Tibial artery (tissue), 4 donors: ENCODE measurements around the gene PSMC5.
A peak's percentile ranks its signal among the peaks of the same experiment; 100 is the strongest.

Experiments
- DNase-seq, 2 donors: peaks; one replicate each; pipeline ENCODE4 v3.0.0-alpha.2; 2019
- H3K27ac ChIP-seq, 2 donors: fragments of 200-600 bp; sonication (generic) in 1 of 2; 1 replicate in 1 of 2; 2 replicates in 1 of 2; pipeline ENCODE4 v1.5.1; 2018 to 2019; ENCODE audit warnings: mild to moderate bottlenecking in 1 of 2
- H3K27me3 ChIP-seq, 2 donors: fragments of 200-600 bp; sonication (generic) in 1 of 2; one replicate each; pipeline versions ENCODE4 v1.5.1 to v1.6.0; 2016 to 2019
- H3K36me3 ChIP-seq, 3 donors: fragments of 200-600 bp; sonication (generic) in 2 of 3; one replicate each; pipeline ENCODE4 v1.5.1; 2016 to 2019; ENCODE audit warnings: mild to moderate bottlenecking in 2 of 3
- H3K4me1 ChIP-seq, 4 donors: fragments of 200-600 bp; sonication (generic) in 2 of 4; 1 replicate in 3 of 4; 2 replicates in 1 of 4; pipeline ENCODE4 v1.5.1; 2016 to 2019
- H3K4me3 ChIP-seq, 2 donors: fragments of 200-600 bp; sonication (generic) in 1 of 2; 1 replicate in 1 of 2; 2 replicates in 1 of 2; pipeline ENCODE4 v1.5.1; 2018 to 2019; ENCODE audit warnings: mild to moderate bottlenecking in 2 of 2
- H3K9me3 ChIP-seq, 3 donors: fragments of 200-600 bp; sonication (generic) in 1 of 3; one replicate each; pipeline ENCODE4 v1.5.1; 2016 to 2019
- intact Hi-C: fragments of 100-400 bp; cut with DNase I; formaldehyde crosslinking; loops from one replicate; pipeline ENCODE4 v1.15.0; 2023; ENCODE audit warnings: low total_unique reads
- TF ChIP-seq, protein P1 (sequence below), 2 experiments: fragments of 200-600 bp in 1 of 2; fragments of 450-650 bp in 1 of 2; IDR thresholded peaks; one replicate each; pipeline ENCODE4 v1.5.1; 2017 to 2019; ENCODE audit warnings: antibody characterized with exemption in 2 of 2, mild to moderate bottlenecking in 1 of 2, moderate library complexity in 1 of 2

PSMC5 gene

DNA sequence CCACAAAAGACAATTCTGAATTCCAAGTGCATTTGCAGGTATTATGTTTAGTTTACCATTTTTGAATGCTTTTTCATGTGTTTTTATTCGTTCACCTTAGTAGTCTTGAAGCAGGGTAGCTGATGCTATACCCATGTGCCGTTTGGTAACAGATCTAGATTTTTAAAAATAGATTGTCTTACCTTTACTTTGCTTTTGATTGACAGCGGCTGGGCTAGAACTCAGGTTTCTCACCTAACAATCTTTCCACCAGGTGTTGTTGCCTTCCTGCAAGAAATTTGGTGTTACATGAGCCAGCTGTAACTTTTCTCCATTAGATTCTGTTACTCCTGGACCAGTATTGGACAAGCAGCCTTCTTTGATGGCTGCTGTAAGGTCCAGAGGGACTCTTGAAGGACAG is 1.7 kb downstream of the PSMC5 start:
- H3K9me3 ChIP-seq, result no peaks in the 10 kb centered on the region
- no peak for DNase-seq
- H3K4me3 ChIP-seq, result peak overlapping the region in 1 of 2 donors; percentile 77
- H3K36me3 ChIP-seq, result peaks cover 65 to 70% (median 65%) of the 10 kb centered on the region in 3 donors
- H3K27ac ChIP-seq, result peak overlapping the region; percentile 34 to 90
- H3K27me3 ChIP-seq, result no peaks in the 10 kb centered on the region
- TF ChIP-seq, protein P1, sequence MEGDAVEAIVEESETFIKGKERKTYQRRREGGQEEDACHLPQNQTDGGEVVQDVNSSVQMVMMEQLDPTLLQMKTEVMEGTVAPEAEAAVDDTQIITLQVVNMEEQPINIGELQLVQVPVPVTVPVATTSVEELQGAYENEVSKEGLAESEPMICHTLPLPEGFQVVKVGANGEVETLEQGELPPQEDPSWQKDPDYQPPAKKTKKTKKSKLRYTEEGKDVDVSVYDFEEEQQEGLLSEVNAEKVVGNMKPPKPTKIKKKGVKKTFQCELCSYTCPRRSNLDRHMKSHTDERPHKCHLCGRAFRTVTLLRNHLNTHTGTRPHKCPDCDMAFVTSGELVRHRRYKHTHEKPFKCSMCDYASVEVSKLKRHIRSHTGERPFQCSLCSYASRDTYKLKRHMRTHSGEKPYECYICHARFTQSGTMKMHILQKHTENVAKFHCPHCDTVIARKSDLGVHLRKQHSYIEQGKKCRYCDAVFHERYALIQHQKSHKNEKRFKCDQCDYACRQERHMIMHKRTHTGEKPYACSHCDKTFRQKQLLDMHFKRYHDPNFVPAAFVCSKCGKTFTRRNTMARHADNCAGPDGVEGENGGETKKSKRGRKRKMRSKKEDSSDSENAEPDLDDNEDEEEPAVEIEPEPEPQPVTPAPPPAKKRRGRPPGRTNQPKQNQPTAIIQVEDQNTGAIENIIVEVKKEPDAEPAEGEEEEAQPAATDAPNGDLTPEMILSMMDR (IDR thresholded peaks at IDR 0.05), result no peak
- H3K4me1 ChIP-seq, result peaks cover 0 to 33% (median 24%) of the 10 kb centered on the region in 4 donors
- intact Hi-C loops, result no loop called here

GRCh38 chr17:63830278-63830677 is 3.0 kb downstream of the PSMC5 start:
- Histone ChIP-seq H3K4me3 (no peak overlapping the region), H3K4me1 (peaks cover 0 to 38% (median 30%) of the 10 kb centered on the region in 4 donors), H3K27me3 (no peaks in the 10 kb centered on the region), H3K9me3 (no peaks in the 10 kb centered on the region), H3K36me3 (peaks cover 63 to 70% (median 65%) of the 10 kb centered on the region in 3 donors), H3K27ac (peak overlapping the region in 1 of 2 donors; percentile 2)
- no peak for DNase-seq
- intact Hi-C loops, result no loop called here
- TF ChIP-seq, protein P1 (IDR thresholded peaks at IDR 0.05), result no peak

DNA sequence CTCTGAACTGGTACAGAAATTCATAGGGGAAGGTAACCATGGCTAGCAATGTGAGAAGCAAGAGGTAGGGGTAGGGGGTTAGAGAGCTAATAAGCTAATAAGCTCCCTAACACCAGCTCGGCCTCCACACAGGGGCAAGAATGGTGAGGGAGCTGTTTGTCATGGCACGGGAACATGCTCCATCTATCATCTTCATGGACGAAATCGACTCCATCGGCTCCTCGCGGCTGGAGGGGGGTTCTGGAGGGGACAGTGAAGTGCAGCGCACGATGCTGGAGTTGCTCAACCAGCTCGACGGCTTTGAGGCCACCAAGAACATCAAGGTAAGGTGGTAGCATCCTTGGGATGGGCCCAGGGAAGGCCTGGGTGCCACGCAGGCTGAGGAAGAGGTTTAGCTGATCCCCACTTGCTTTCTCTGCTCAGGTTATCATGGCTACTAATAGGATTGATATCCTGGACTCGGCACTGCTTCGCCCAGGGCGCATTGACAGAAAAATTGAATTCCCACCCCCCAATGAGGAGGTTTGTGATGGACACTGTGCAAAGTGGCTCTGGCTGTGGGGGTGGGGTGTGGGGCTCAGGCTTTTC is 3.8 kb downstream of the PSMC5 start:
- H3K27ac ChIP-seq, result no peak overlapping the region

DNA sequence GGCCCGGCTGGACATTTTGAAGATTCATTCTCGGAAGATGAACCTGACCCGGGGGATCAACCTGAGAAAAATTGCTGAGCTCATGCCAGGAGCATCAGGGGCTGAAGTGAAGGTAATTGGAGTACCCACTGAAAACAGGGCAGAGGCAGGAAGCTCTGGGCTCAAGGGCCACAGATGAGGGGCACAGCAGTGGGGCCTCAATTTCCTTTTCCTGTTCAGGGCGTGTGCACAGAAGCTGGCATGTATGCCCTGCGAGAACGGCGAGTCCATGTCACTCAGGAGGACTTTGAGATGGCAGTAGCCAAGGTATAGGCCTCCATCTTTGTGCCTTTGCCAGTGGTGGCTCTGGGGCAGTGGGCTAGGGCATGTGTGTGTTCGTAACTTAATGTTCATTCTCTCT is 4.3 kb downstream of the PSMC5 start:
- intact Hi-C loops, result no loop called here
- Histone ChIP-seq H3K27ac (no peak overlapping the region), H3K27me3 (no peaks in the 10 kb centered on the region), H3K4me3 (no peak overlapping the region), H3K36me3 (peaks cover 72 to 77% (median 76%) of the 10 kb centered on the region in 3 donors), H3K4me1 (peaks cover 0 to 34% (median 24%) of the 10 kb centered on the region in 4 donors), H3K9me3 (no peaks in the 10 kb centered on the region)
- no peak for DNase-seq
- TF ChIP-seq, protein P1 (IDR thresholded peaks at IDR 0.05), result no peak

More for the DNA sequence above, 3.8 kb downstream of the PSMC5 start:
- peaks cover 0 to 36% (median 28%) of the 10 kb centered on the region in 4 donors for H3K4me1 ChIP-seq
- no peak for DNase-seq
- no peaks in the 10 kb centered on the region for H3K27me3 ChIP-seq
- H3K36me3 ChIP-seq, result peaks cover 68 to 72% (median 72%) of the 10 kb centered on the region in 3 donors
- TF ChIP-seq, protein P1 (IDR thresholded peaks at IDR 0.05), result no peak
- intact Hi-C loops, result no loop called here
- H3K4me3 ChIP-seq, result no peak overlapping the region
- no peaks in the 10 kb centered on the region for H3K9me3 ChIP-seq

DNA sequence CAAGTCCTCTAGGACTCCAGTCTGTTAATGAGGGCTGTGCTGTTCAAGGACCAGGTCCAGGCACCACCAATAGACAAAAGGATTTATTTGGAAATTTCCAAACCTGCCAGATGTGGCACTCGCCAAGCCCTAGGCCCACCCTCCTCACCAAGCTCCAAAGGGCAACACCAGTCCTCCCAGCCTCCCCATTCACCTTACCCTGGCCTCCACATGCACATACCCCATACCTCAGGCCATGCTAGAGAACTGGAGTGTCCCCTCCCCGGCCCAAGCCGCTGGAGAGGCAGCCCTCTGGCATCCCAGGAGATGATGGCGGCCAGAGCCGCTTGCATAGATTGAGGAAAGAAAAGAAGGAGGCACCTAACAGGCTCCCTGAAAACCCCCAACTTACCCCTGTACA is 4.8 kb downstream of the PSMC5 start:
- no peaks in the 10 kb centered on the region for H3K9me3 ChIP-seq
- H3K4me1 ChIP-seq, result peaks cover 0 to 36% (median 26%) of the 10 kb centered on the region in 4 donors
- intact Hi-C loops, result no loop called here
- no peaks in the 10 kb centered on the region for H3K27me3 ChIP-seq
- no peak for DNase-seq
- no peak overlapping the region for H3K27ac ChIP-seq
- H3K36me3 ChIP-seq, result peaks cover 77 to 82% (median 81%) of the 10 kb centered on the region in 3 donors
- H3K4me3 ChIP-seq, result no peak overlapping the region
- TF ChIP-seq, protein P1 (IDR thresholded peaks at IDR 0.05), result no peak
